ENCODE data around the gene SEMA3E. TPM values are rescaled to one million over a fixed set of nuclear protein-coding genes. Genes with fewer than 3 reads are reported as not detected.
"Not testable (repeated sequence)": the region's sequence is repeated elsewhere in the genome, so short reads cannot be mapped to it uniquely, and the experiment has no call there.

The SEMA3E gene
- total RNA-seq, 1 experiment from 2014 or later: 0.34 TPM

DNA sequence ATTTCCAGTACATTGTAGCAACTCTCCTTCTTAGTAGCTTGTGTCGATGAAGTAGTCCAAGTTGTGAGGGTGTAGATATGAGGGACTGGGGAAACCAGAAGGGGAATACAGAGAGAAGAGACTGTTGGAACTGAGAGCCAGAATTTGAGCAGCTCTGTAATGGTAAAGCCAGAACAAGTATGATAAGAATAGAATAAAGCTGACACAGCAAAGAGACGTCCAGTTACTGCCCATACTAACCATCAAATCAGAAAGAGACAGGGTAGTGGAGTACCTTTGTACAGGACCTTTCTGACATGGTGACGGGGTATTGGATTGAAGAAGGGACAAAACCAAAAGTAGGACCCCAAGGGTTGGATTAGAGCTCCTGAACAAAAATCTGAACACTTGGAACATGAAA, 206.0 kb downstream of the SEMA3E start:
- in situ Hi-C loops (cut with HindIII; ENCODE audit: low pct_unique_long_range_greater_than_20kb, low sequenced_read_pairs): no loop called here
- DNase-seq (ENCODE audit: low read depth): no peak

GRCh38 chr7:83439026-83439425, 209.9 kb downstream of the SEMA3E start:
- DNase-seq (ENCODE audit: low read depth): no peak
- in situ Hi-C loops (cut with HindIII; ENCODE audit: low pct_unique_long_range_greater_than_20kb, low sequenced_read_pairs): no loop called here

- in situ Hi-C loops (cut with HindIII; ENCODE audit: low pct_unique_long_range_greater_than_20kb, low sequenced_read_pairs); DNase-seq (ENCODE audit: low read depth): not testable (repeated sequence)
Measured at GRCh38 chr7:83430289-83430688, 218.7 kb downstream of the SEMA3E start.

DNA sequence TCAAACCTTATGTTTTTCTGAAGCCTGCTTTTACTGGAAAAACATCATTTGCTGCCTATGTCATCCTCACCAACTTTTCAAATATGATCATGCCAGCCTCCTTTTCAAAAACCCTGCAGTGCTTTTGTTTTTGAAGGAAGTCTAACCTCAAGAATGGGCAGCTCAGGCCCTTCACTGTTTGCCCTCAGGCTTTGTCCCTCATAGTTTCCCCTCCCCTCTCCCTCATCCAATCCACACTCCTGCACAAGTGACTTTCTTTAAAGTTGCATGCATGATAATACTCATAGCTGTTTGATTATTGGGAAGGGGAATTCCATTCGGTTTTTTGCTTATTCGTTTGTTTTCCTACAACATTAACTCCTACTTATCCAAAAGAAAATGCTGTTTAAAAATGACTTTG, 219.4 kb downstream of the SEMA3E start:
- DNase-seq (ENCODE audit: low read depth): peak; percentile 15

GRCh38 chr7:83427884-83428283, 221.1 kb downstream of the SEMA3E start:
- in situ Hi-C loops (cut with HindIII; ENCODE audit: low pct_unique_long_range_greater_than_20kb, low sequenced_read_pairs): no loop called here
- no peak for DNase-seq (ENCODE audit: low read depth)

More for the DNA sequence above, 219.4 kb downstream of the SEMA3E start:
- in situ Hi-C loops (cut with HindIII; ENCODE audit: low pct_unique_long_range_greater_than_20kb, low sequenced_read_pairs): no loop called here

- in situ Hi-C loops (cut with HindIII; ENCODE audit: low pct_unique_long_range_greater_than_20kb, low sequenced_read_pairs): no loop called here
- no peak for DNase-seq (ENCODE audit: low read depth)
Measured at GRCh38 chr7:83426325-83426724, 222.6 kb downstream of the SEMA3E start.

DNA sequence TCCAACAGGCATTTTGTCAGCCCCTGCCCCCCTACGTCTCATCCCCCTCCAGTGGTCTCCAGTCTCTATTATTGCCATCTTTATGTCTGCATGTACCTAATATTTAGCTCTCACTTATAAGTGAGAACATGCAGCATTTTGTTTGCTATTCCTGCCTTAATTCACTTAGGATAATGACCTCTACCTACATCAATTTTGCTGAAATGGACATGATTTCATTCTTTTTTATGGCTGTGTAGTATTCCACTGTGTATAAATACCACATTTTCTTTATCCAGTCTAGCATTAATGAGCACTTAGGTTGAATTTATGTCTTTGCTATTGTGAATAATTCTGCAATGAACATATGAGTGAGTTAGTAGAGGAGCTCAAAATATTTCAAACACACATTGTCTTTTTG, 229.9 kb downstream of the SEMA3E start:
- no peak for DNase-seq (ENCODE audit: low read depth)
- in situ Hi-C loops (cut with HindIII; ENCODE audit: low pct_unique_long_range_greater_than_20kb, low sequenced_read_pairs): loop anchor here (25.0 kb wide), 1 partner anchor 243 kb away; no protein-coding TSS in a partner anchor

GRCh38 chr7:83415840-83416239, 233.1 kb downstream of the SEMA3E start:
- in situ Hi-C loops (cut with HindIII; ENCODE audit: low pct_unique_long_range_greater_than_20kb, low sequenced_read_pairs): loop anchor here (25.0 kb wide), 1 partner anchor 246 kb away; no protein-coding TSS in a partner anchor
- DNase-seq (ENCODE audit: low read depth): no peak

- in situ Hi-C loops (cut with HindIII; ENCODE audit: low pct_unique_long_range_greater_than_20kb, low sequenced_read_pairs): loop anchor here (25.0 kb wide), 1 partner anchor 247 kb away; no protein-coding TSS in a partner anchor
- no peak for DNase-seq (ENCODE audit: low read depth)
Measured at GRCh38 chr7:83414947-83415346, 234.0 kb downstream of the SEMA3E start.

- in situ Hi-C loops (cut with HindIII; ENCODE audit: low pct_unique_long_range_greater_than_20kb, low sequenced_read_pairs): loop anchor here (25.0 kb wide), 1 partner anchor 248 kb away; no protein-coding TSS in a partner anchor
- no peak for DNase-seq (ENCODE audit: low read depth)
Measured at GRCh38 chr7:83413831-83414230, 235.1 kb downstream of the SEMA3E start.

GRCh38 chr7:83413424-83413823, 235.5 kb downstream of the SEMA3E start:
- peak; percentile 52 for DNase-seq (ENCODE audit: low read depth)
- in situ Hi-C loops (cut with HindIII; ENCODE audit: low pct_unique_long_range_greater_than_20kb, low sequenced_read_pairs): loop anchor here (25.0 kb wide), 1 partner anchor 249 kb away; no protein-coding TSS in a partner anchor

- in situ Hi-C loops (cut with HindIII; ENCODE audit: low pct_unique_long_range_greater_than_20kb, low sequenced_read_pairs): loop anchor here (25.0 kb wide), 1 partner anchor 251 kb away; no protein-coding TSS in a partner anchor
- DNase-seq (ENCODE audit: low read depth): peak; percentile 25
Measured at GRCh38 chr7:83410989-83411591, 237.8 kb downstream of the SEMA3E start.

DNA sequence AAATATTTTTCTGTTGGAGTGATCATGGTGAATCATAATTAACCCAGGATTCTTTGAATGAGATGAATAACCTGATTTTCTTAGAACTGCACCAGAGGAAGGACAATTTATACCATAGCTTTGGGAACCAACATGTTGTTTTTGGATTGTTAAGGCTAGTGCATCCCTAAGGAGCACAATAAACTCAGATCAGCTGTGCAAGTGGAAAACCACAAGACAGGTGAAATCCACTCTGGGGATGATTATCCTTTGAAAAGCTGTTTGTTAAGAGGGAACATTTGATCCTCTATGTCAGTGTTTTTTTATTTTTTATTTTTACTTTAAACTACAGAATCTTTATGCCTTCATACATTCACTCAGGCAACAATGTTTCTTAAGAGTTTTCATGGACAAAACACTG, 254.2 kb downstream of the SEMA3E start:
- no peak for DNase-seq (ENCODE audit: low read depth)
- in situ Hi-C loops (cut with HindIII; ENCODE audit: low pct_unique_long_range_greater_than_20kb, low sequenced_read_pairs): no loop called here

DNA sequence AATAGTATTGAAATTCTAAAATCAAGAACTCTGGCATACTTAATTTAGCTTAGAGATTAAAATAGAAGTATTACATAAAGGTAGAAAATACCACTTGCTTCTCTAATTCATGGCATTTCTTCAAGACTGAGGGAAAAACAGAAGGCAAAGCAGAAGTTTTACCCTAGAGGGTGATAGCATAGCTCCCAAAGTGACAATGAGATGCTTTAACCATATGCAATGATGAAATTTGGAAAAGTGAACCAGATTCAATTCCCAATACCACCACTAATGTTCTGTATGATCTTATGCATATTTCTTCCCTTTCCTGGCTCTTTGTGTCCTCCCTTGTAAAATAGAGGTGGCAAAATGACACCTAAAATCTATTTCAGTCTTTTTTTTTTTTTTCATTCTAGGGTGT, 260.5 kb downstream of the SEMA3E start:
- in situ Hi-C loops (cut with HindIII; ENCODE audit: low pct_unique_long_range_greater_than_20kb, low sequenced_read_pairs): no loop called here
- DNase-seq (ENCODE audit: low read depth): no peak

- in situ Hi-C loops (cut with HindIII; ENCODE audit: low pct_unique_long_range_greater_than_20kb, low sequenced_read_pairs): no loop called here
- no peak for DNase-seq (ENCODE audit: low read depth)
Measured at GRCh38 chr7:83366629-83367028, 282.3 kb downstream of the SEMA3E start.

GRCh38 chr7:83365746-83366145, 283.2 kb downstream of the SEMA3E start:
- DNase-seq (ENCODE audit: low read depth): no peak
- in situ Hi-C loops (cut with HindIII; ENCODE audit: low pct_unique_long_range_greater_than_20kb, low sequenced_read_pairs): no loop called here

GRCh38 chr7:83362871-83363550, 285.9 kb downstream of the SEMA3E start:
- in situ Hi-C loops (cut with HindIII; ENCODE audit: low pct_unique_long_range_greater_than_20kb, low sequenced_read_pairs): no loop called here
- no peak for DNase-seq (ENCODE audit: low read depth)

- no peak for DNase-seq (ENCODE audit: low read depth)
- in situ Hi-C loops (cut with HindIII; ENCODE audit: low pct_unique_long_range_greater_than_20kb, low sequenced_read_pairs): no loop called here
Measured at GRCh38 chr7:83359108-83359507, 289.8 kb downstream of the SEMA3E start.

- in situ Hi-C loops (cut with HindIII; ENCODE audit: low pct_unique_long_range_greater_than_20kb, low sequenced_read_pairs): no loop called here
- DNase-seq (ENCODE audit: low read depth): no peak
Measured at GRCh38 chr7:83355143-83355542, 293.8 kb downstream of the SEMA3E start.
